HEK293 (cell line): ENCODE data around the gene FER1L5.

ENCODE experiments used
- CTCF ChIA-PET: fragments of 350-600 bp; formaldehyde crosslinking; extraction: SDS; loops from one replicate; lab custom pipeline; 2021; ENCODE audit warnings: antibody characterized with exemption; lab: Yijun Ruan, JAX
- POLR2A ChIA-PET: fragments of 300-600 bp; formaldehyde crosslinking; extraction: SDS; loops from one replicate; lab custom pipeline; 2020; ENCODE audit warnings: antibody characterized with exemption, inconsistent platforms; lab: Yijun Ruan, JAX
- H3K27ac ChIP-seq: fragments of 200-500 bp; sonication (Bioruptor generic); 2 replicates; pipeline ENCODE4 v1.5.1; 2014; ENCODE audit warnings: low read depth, low read length, control low read depth, inconsistent platforms; ENCODE audit errors: extremely low read depth
- H3K36me3 ChIP-seq, 2 experiments: fragments of 200-500 bp in 1 of 2; sonication (Bioruptor generic) in 1 of 2; 1 replicate in 1 of 2; 2 replicates in 1 of 2; pipeline ENCODE4 v1.5.1; 2014 to 2017; ENCODE audit warnings: inconsistent platforms in 2 of 2, low read length in 2 of 2; ENCODE audit not compliant: control insufficient read depth in 2 of 2, insufficient read depth in 1 of 2
- H3K4me1 ChIP-seq: fragments of 200-500 bp; sonication (Bioruptor generic); 2 replicates; pipeline ENCODE4 v1.5.1; 2014; ENCODE audit warnings: mild to moderate bottlenecking, low read length, inconsistent platforms; ENCODE audit not compliant: control insufficient read depth, insufficient read depth
- H3K4me3 ChIP-seq: 2 replicates; pipeline ENCODE4 v1.5.1; 2011; ENCODE audit warnings: low read depth, mild to moderate bottlenecking, control low read depth, low read length, moderate library complexity
- H3K9me3 ChIP-seq: fragments of 200-500 bp; sonication (Bioruptor generic); 2 replicates; pipeline ENCODE4 v1.5.1; 2014; ENCODE audit warnings: low read depth, low read length, inconsistent platforms; ENCODE audit not compliant: control insufficient read depth, insufficient read depth
- GLIS1 ChIP-seq: fragments of 450-650 bp; formaldehyde crosslinking; IDR thresholded peaks from 2 replicates; pipeline ENCODE4 v1.5.1; 2016; ENCODE audit warnings: missing biosample characterization, missing genetic modification characterization
- GLIS2 ChIP-seq: fragments of 450-650 bp; formaldehyde crosslinking; IDR thresholded peaks from 2 replicates; pipeline ENCODE4 v1.5.1; 2016; ENCODE audit warnings: missing biosample characterization, missing genetic modification characterization
- KLF1 ChIP-seq: fragments of 450-650 bp; formaldehyde crosslinking; IDR thresholded peaks from 2 replicates; pipeline ENCODE4 v1.5.1; 2016; ENCODE audit warnings: missing biosample characterization, missing genetic modification characterization
- KLF7 ChIP-seq: fragments of 450-650 bp; formaldehyde crosslinking; IDR thresholded peaks from 2 replicates; pipeline ENCODE4 v1.5.1; 2016; ENCODE audit warnings: missing biosample characterization, missing genetic modification characterization, borderline replicate concordance
- KLF9 ChIP-seq: fragments of 450-650 bp; formaldehyde crosslinking; IDR thresholded peaks from 2 replicates; pipeline ENCODE4 v1.5.1; 2016; ENCODE audit warnings: missing biosample characterization, missing genetic modification characterization, low read depth
- PRDM1 ChIP-seq: fragments of 450-650 bp; formaldehyde crosslinking; IDR thresholded peaks from 2 replicates; pipeline ENCODE4; 2016; ENCODE audit warnings: missing biosample characterization, missing genetic modification characterization
- TCF7L2 ChIP-seq: IDR thresholded peaks from 2 replicates; pipeline ENCODE4 v1.6.1; 2011; ENCODE audit warnings: low read depth, mild to moderate bottlenecking, inconsistent platforms, low read length, moderate library complexity, borderline replicate concordance
- TRIM28 ChIP-seq: IDR thresholded peaks from 2 replicates; pipeline ENCODE4 v1.6.1; 2011; ENCODE audit warnings: low read length, control low read depth, borderline replicate concordance
- ZEB2 ChIP-seq: fragments of 450-650 bp; formaldehyde crosslinking; IDR thresholded peaks from 2 replicates; pipeline ENCODE4 v1.5.1; 2016; ENCODE audit warnings: missing biosample characterization, missing genetic modification characterization
- ZFP3 ChIP-seq: fragments of 450-650 bp; formaldehyde crosslinking; IDR thresholded peaks from 2 replicates; pipeline ENCODE4 v1.5.1; 2016; ENCODE audit warnings: low read depth, missing biosample characterization, missing genetic modification characterization
- ZNF10 ChIP-seq: fragments of 450-650 bp; formaldehyde crosslinking; IDR thresholded peaks from 2 replicates; pipeline ENCODE4 v1.5.1; 2017; ENCODE audit warnings: missing biosample characterization, missing genetic modification characterization
- ZNF133 ChIP-seq: fragments of 450-650 bp; formaldehyde crosslinking; IDR thresholded peaks from 2 replicates; pipeline ENCODE4 v1.5.1; 2016; ENCODE audit warnings: missing biosample characterization, missing genetic modification characterization
- ZNF175 ChIP-seq: fragments of 450-650 bp; formaldehyde crosslinking; IDR thresholded peaks from 2 replicates; pipeline ENCODE4 v1.5.1; 2016; ENCODE audit warnings: missing biosample characterization, missing genetic modification characterization
- ZNF19 ChIP-seq: fragments of 450-650 bp; formaldehyde crosslinking; IDR thresholded peaks from 2 replicates; pipeline ENCODE4; 2016; ENCODE audit warnings: missing biosample characterization, missing genetic modification characterization, low read depth
- ZNF202 ChIP-seq: fragments of 450-650 bp; formaldehyde crosslinking; IDR thresholded peaks from 2 replicates; pipeline ENCODE4 v1.5.1; 2016; ENCODE audit warnings: missing biosample characterization, missing genetic modification characterization, borderline replicate concordance
- ZNF302 ChIP-seq: fragments of 450-650 bp; formaldehyde crosslinking; IDR thresholded peaks from 2 replicates; pipeline ENCODE4 v1.5.1; 2016; ENCODE audit warnings: missing biosample characterization, missing genetic modification characterization, low read depth
- ZNF324 ChIP-seq: fragments of 450-650 bp; formaldehyde crosslinking; IDR thresholded peaks from 2 replicates; pipeline ENCODE4 v1.5.1; 2016; ENCODE audit warnings: missing biosample characterization, missing genetic modification characterization
- ZNF335 ChIP-seq: fragments of 450-650 bp; formaldehyde crosslinking; conservative IDR thresholded peaks from 2 replicates; pipeline ENCODE4 v1.5.1; 2016; ENCODE audit warnings: missing biosample characterization, missing genetic modification characterization
- ZNF354C ChIP-seq: fragments of 450-650 bp; formaldehyde crosslinking; IDR thresholded peaks from 2 replicates; pipeline ENCODE4 v1.5.1; 2016; ENCODE audit warnings: missing biosample characterization, missing genetic modification characterization, low read depth, borderline replicate concordance
- ZNF416 ChIP-seq: fragments of 450-650 bp; formaldehyde crosslinking; IDR thresholded peaks from 2 replicates; pipeline ENCODE4 v1.5.1; 2016; ENCODE audit warnings: missing biosample characterization, missing genetic modification characterization
- ZNF555 ChIP-seq: fragments of 450-650 bp; formaldehyde crosslinking; conservative IDR thresholded peaks from 2 replicates; pipeline ENCODE4 v1.5.1; 2017; ENCODE audit warnings: missing biosample characterization, mild to moderate bottlenecking, missing genetic modification characterization, inconsistent platforms
- ZNF623 ChIP-seq: fragments of 450-650 bp; formaldehyde crosslinking; IDR thresholded peaks from 2 replicates; pipeline ENCODE4 v1.5.1; 2016; ENCODE audit warnings: missing biosample characterization, missing genetic modification characterization
- ZNF670 ChIP-seq: fragments of 450-650 bp; formaldehyde crosslinking; IDR thresholded peaks from 2 replicates; pipeline ENCODE4 v1.5.1; 2016; ENCODE audit warnings: missing biosample characterization, missing genetic modification characterization, low read depth
- ZNF677 ChIP-seq: fragments of 450-650 bp; IDR thresholded peaks from 2 replicates; pipeline ENCODE4 v1.5.0; 2018; ENCODE audit warnings: missing biosample characterization, mild to moderate bottlenecking, missing genetic modification characterization, moderate library complexity
- ZNF76 ChIP-seq: fragments of 450-650 bp; formaldehyde crosslinking; IDR thresholded peaks from 2 replicates; pipeline ENCODE4; 2016; ENCODE audit warnings: low read depth, missing biosample characterization, missing genetic modification characterization, borderline replicate concordance
- ZNF776 ChIP-seq: fragments of 450-650 bp; formaldehyde crosslinking; IDR thresholded peaks from 2 replicates; pipeline ENCODE4 v1.5.0; 2017; ENCODE audit warnings: missing biosample characterization, missing genetic modification characterization, borderline replicate concordance
- TF ChIP-seq, protein P1 (sequence below): fragments of 450-650 bp; formaldehyde crosslinking; IDR thresholded peaks from 2 replicates; pipeline ENCODE4 v1.5.1; 2017; ENCODE audit warnings: missing biosample characterization, missing genetic modification characterization
- TF ChIP-seq, protein P2 (sequence below): fragments of 450-650 bp; formaldehyde crosslinking; IDR thresholded peaks from 2 replicates; pipeline ENCODE4 v1.5.1; 2017; ENCODE audit warnings: missing biosample characterization, missing genetic modification characterization
- TF ChIP-seq, protein P3 (sequence below): fragments of 450-650 bp; formaldehyde crosslinking; IDR thresholded peaks from 2 replicates; pipeline ENCODE4 v1.5.1; 2016; ENCODE audit warnings: missing biosample characterization, missing genetic modification characterization

Gene FER1L5

DNA sequence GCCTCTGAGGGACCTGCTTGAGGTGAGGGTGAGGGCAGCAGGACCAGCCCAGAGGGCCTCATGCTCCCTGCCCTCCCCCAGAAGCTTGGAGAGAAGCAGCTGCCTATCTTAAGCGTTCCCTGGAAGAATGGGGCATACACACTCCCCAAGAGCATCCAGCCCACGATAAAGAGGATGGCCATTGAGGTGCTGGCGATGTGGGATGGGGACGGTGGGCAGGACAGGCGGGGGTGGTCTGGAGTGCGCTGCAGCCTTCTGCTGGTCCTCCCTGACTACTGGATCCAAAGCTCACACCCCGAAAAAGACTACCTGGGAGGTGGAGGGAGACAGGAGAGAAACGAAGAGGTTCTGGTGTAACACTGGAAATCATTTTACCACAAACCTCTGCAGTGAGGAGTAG is 51.7 kb downstream of the FER1L5 start:
- Histone ChIP-seq H3K9me3 (no peaks in the 10 kb centered on the region), H3K27ac (no peak overlapping the region), H3K4me1 (no peaks in the 10 kb centered on the region), H3K36me3 (no peaks in the 10 kb centered on the region), H3K4me3 (no peak overlapping the region)
- ChIA-PET CTCF (no interaction called here), POLR2A (no interaction called here)
- TF ChIP-seq ZNF354C: no peak
- no peak for TF ChIP-seq ZNF76 (tag by site-specific recombination)
- no peak for TF ChIP-seq ZNF677 (tag by site-specific recombination)
- no peak for TF ChIP-seq TRIM28
- TF ChIP-seq KLF7 (tag by site-specific recombination): no peak
- no peak for TF ChIP-seq ZNF133 (tag by site-specific recombination)
- TF ChIP-seq KLF9 (tag by site-specific recombination): no peak
- TF ChIP-seq, protein P1, sequence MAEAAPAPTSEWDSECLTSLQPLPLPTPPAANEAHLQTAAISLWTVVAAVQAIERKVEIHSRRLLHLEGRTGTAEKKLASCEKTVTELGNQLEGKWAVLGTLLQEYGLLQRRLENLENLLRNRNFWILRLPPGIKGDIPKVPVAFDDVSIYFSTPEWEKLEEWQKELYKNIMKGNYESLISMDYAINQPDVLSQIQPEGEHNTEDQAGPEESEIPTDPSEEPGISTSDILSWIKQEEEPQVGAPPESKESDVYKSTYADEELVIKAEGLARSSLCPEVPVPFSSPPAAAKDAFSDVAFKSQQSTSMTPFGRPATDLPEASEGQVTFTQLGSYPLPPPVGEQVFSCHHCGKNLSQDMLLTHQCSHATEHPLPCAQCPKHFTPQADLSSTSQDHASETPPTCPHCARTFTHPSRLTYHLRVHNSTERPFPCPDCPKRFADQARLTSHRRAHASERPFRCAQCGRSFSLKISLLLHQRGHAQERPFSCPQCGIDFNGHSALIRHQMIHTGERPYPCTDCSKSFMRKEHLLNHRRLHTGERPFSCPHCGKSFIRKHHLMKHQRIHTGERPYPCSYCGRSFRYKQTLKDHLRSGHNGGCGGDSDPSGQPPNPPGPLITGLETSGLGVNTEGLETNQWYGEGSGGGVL (tag by site-specific recombination): no peak
- no peak for TF ChIP-seq ZNF10 (tag by site-specific recombination)
- TF ChIP-seq ZNF202: no peak
- no peak for TF ChIP-seq KLF1
- TF ChIP-seq PRDM1 (tag by site-specific recombination): no peak
- TF ChIP-seq ZNF670 (tag by site-specific recombination): no peak

DNA sequence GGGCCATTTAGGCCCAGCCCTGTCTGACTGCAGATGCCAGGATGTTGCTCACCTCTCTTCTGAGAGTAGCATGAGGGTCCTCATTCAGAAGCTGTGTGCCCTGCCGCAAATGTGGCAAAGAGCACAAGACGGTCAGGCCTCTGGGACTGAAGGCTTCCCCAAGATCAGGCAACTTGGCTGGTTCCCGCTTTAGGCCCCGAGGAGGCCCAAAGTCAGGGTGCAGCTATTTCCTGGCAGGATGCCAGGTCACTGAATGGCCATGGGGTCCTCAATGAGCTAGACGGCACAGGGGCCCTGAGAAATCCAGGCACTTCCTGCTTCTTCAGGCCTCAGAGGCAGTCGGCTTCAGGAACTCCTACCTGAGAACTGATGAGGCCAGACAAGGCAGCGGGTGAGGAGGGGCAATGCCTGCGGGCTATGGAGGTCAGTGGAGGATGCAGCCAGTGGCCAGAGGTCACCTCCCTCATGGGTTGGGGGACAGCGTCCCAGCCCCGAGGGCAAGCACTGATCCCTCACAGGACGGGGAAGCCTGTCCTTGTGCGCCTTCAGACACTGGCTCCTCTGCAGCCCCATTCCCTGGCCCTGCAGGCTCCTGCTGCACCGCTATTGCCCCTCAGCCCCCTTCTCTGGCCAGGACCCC is 52.4 kb downstream of the FER1L5 start:
- Histone ChIP-seq H3K9me3 (no peaks in the 10 kb centered on the region), H3K27ac (no peak overlapping the region), H3K4me1 (no peaks in the 10 kb centered on the region), H3K4me3 (no peak overlapping the region), H3K36me3 (no peaks in the 10 kb centered on the region)
- TF ChIP-seq ZEB2 (no peak), ZNF335 (tag by site-specific recombination) (peak; percentile 45; the same call in 1 of the 2 replicates), ZNF302 (tag by site-specific recombination) (no peak), ZNF324 (tag by site-specific recombination) (no peak), ZNF19 (no peak)
- TF ChIP-seq, protein P2, sequence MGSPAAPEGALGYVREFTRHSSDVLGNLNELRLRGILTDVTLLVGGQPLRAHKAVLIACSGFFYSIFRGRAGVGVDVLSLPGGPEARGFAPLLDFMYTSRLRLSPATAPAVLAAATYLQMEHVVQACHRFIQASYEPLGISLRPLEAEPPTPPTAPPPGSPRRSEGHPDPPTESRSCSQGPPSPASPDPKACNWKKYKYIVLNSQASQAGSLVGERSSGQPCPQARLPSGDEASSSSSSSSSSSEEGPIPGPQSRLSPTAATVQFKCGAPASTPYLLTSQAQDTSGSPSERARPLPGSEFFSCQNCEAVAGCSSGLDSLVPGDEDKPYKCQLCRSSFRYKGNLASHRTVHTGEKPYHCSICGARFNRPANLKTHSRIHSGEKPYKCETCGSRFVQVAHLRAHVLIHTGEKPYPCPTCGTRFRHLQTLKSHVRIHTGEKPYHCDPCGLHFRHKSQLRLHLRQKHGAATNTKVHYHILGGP (tag by site-specific recombination): no peak
- CTCF ChIA-PET: no interaction called here
- POLR2A ChIA-PET: no interaction called here

DNA sequence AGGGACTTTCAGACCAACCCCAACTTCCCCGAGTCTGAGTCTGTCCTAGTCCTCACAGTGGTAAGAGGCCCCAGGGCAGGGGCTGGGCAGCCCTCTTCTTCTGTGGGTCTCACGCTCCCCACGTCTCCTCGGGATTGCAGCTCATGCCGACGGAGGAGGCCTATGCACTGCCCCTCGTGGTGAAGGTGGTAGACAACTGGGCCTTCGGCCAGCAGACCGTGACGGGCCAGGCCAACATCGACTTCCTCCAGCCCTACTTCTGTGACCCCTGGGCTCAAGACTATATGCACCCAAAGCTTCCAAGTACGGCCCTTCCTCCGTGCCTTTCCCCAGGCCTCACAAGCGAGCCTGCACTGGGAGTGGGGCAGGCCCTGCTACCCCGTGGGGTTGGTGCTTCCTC is 53.0 kb downstream of the FER1L5 start:
- Histone ChIP-seq H3K36me3 (no peaks in the 10 kb centered on the region), H3K4me3 (no peak overlapping the region), H3K4me1 (no peaks in the 10 kb centered on the region), H3K27ac (no peak overlapping the region), H3K9me3 (no peaks in the 10 kb centered on the region)
- ChIA-PET CTCF (no interaction called here), POLR2A (no interaction called here)
- no peak for TF ChIP-seq ZNF555 (tag by site-specific recombination)
- TF ChIP-seq, protein P3, sequence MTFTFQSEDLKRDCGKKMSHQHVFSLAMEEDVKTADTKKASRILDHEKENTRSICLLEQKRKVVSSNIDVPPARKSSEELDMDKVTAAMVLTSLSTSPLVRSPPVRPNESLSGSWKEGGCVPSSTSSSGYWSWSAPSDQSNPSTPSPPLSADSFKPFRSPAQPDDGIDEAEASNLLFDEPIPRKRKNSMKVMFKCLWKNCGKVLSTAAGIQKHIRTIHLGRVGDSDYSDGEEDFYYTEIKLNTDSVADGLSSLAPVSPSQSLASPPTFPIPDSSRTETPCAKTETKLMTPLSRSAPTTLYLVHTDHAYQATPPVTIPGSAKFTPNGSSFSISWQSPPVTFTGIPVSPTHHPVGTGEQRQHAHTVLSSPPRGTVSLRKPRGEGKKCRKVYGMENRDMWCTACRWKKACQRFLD (tag by site-specific recombination): no peak
- no peak for TF ChIP-seq TCF7L2
- TF ChIP-seq, protein P1 (tag by site-specific recombination): no peak
- no peak for TF ChIP-seq GLIS2 (tag by site-specific recombination)
- TF ChIP-seq ZNF175: no peak
- no peak for TF ChIP-seq ZFP3 (tag by site-specific recombination)
- TF ChIP-seq ZNF416 (tag by site-specific recombination): no peak
- TF ChIP-seq GLIS1 (tag by site-specific recombination): no peak
- no peak for TF ChIP-seq ZNF623
- TF ChIP-seq ZNF776 (tag by site-specific recombination): no peak
